Measurements from ENCODE around the gene EYS. TPM values are rescaled to one million over a fixed set of nuclear protein-coding genes. Genes with fewer than 3 reads are reported as not detected.

The EYS gene
- total RNA-seq, 2 experiments from 2014 or later = not detected

DNA sequence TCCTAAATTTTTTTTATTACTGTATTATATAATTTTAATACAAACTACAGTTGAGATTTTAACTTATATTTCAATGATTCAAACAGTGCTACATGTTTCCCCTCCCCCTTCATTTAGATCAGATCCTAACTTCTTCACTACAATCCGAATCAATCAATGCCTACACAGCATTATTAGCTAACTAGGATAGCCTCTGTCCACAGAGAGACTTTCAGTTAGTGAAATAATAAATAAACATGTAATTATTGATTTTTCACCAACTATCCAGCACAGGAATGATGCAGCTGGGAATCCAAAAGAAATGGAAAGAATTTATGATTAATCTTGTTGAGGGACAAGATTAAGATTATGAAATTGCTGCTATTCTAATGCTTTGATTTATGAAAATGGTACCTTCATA lies 1907.7 kb downstream of the EYS start:
- no peaks in the 10 kb centered on the region for H3K36me3 Mint-ChIP-seq (ENCODE audit: low read depth)
- H3K27me3 Mint-ChIP-seq = peaks cover 14% of the 10 kb centered on the region

DNA sequence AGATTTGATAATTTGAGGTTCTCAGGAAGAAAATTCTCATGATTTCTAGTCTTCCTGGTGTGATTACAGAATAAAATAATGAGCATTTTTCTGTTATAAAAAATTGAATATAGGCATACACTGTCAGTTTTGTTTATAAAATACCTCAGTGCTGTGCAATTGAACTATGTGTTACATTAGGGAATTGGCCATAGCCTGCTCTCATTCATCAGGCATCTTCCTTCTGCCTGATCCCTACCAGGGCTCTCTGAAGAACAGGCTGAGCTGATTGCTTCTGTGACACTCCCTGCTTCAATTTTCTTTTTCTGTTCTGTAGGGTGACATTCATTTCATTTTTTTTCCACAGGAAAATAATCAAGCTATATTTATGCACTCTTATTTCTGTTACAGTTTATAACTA lies 1908.6 kb downstream of the EYS start:
- POLR2A ChIA-PET = no interaction called here

More for the DNA sequence above, 1907.7 kb downstream of the EYS start:
- TF ChIP-seq CTCF (IDR thresholded peaks at IDR 0.05) = no peak
- POLR2A ChIA-PET = no interaction called here
- Histone ChIP-seq H3K4me1 (ENCODE audit: insufficient read depth, low read length) (no peaks in the 10 kb centered on the region), H3K36me3 (ENCODE audit: insufficient read depth, low read length) (no peaks in the 10 kb centered on the region), H3K27ac (ENCODE audit: low read depth in 1 of 2, low read length in 2 of 2) (no peak overlapping the region), H3K27me3 (ENCODE audit: control insufficient read depth in 1 of 2, insufficient read depth in 2 of 2, low read length in 2 of 2) (no peaks in the 10 kb centered on the region), H3K4me3 (ENCODE audit: low read length) (no peak overlapping the region), H3K9me3 (ENCODE audit: control insufficient read depth in 1 of 2, insufficient read depth in 1 of 2, low read length in 2 of 2) (no peaks in the 10 kb centered on the region)
- H3K4me1 Mint-ChIP-seq (ENCODE audit: low read depth) = no peaks in the 10 kb centered on the region
- no peak overlapping the region for H3K27ac Mint-ChIP-seq
- H3K9me3 Mint-ChIP-seq = no peaks in the 10 kb centered on the region
- intact Hi-C loops (cut with DNase I, micrococcal nuclease) = no loop called here
- CTCF ChIA-PET = no interaction called here
- H3K4me3 Mint-ChIP-seq = no peak overlapping the region
- no peak for DNase-seq
- no peak for ATAC-seq (ENCODE audit: poor library complexity)

DNA sequence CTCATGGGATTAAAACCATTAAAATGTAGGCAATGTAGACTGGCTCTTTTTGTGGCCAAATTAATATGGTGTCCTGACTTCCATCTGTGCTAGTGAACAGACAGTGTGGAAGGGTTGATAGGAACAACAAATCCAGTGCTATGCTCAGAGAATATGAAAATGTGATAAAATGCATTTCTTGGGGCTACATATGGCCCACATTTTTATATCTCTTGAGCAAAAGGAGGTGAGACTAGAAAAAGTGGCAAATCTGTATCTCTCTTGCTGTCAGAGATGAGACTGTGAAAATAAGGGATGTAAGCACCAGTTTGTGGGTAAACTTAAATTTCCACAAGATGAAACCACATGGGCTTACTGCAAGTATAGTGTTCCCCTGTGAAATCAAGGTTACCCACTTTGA lies 1909.3 kb downstream of the EYS start:
- Mint-ChIP-seq H3K36me3 (ENCODE audit: low read depth) (no peaks in the 10 kb centered on the region), H3K27me3 (peaks cover 18% of the 10 kb centered on the region)
- CTCF ChIA-PET = no interaction called here

More for the DNA sequence above, 1908.6 kb downstream of the EYS start:
- Mint-ChIP-seq H3K4me3 (no peak overlapping the region), H3K4me1 (ENCODE audit: low read depth) (no peaks in the 10 kb centered on the region), H3K9me3 (no peaks in the 10 kb centered on the region), H3K36me3 (ENCODE audit: low read depth) (no peaks in the 10 kb centered on the region), H3K27ac (no peak overlapping the region), H3K27me3 (peaks cover 14% of the 10 kb centered on the region)
- intact Hi-C loops (cut with DNase I, micrococcal nuclease) = no loop called here
- no peak for TF ChIP-seq CTCF (IDR thresholded peaks at IDR 0.05)
- Histone ChIP-seq H3K4me3 (ENCODE audit: low read length) (no peak overlapping the region), H3K4me1 (ENCODE audit: insufficient read depth, low read length) (no peaks in the 10 kb centered on the region), H3K36me3 (ENCODE audit: insufficient read depth, low read length) (no peaks in the 10 kb centered on the region), H3K9me3 (ENCODE audit: control insufficient read depth in 1 of 2, insufficient read depth in 1 of 2, low read length in 2 of 2) (no peaks in the 10 kb centered on the region), H3K27ac (ENCODE audit: low read depth in 1 of 2, low read length in 2 of 2) (no peak overlapping the region), H3K27me3 (ENCODE audit: control insufficient read depth in 1 of 2, insufficient read depth in 2 of 2, low read length in 2 of 2) (no peaks in the 10 kb centered on the region)
- ATAC-seq (ENCODE audit: poor library complexity) = no peak
- CTCF ChIA-PET = no interaction called here
- no peak for DNase-seq

More for the DNA sequence above, 1909.3 kb downstream of the EYS start:
- H3K36me3 ChIP-seq (ENCODE audit: insufficient read depth, low read length) = no peaks in the 10 kb centered on the region
- H3K27ac ChIP-seq (ENCODE audit: low read depth in 1 of 2, low read length in 2 of 2) = no peak overlapping the region
- no peak overlapping the region for H3K4me3 ChIP-seq (ENCODE audit: low read length)
- H3K27ac Mint-ChIP-seq = no peak overlapping the region
- H3K27me3 ChIP-seq (ENCODE audit: control insufficient read depth in 1 of 2, insufficient read depth in 2 of 2, low read length in 2 of 2) = no peaks in the 10 kb centered on the region
- no peaks in the 10 kb centered on the region for H3K9me3 Mint-ChIP-seq
- intact Hi-C loops (cut with DNase I, micrococcal nuclease) = no loop called here
- H3K4me1 Mint-ChIP-seq (ENCODE audit: low read depth) = no peaks in the 10 kb centered on the region
- no peak overlapping the region for H3K4me3 Mint-ChIP-seq
- no peak for TF ChIP-seq CTCF (IDR thresholded peaks at IDR 0.05)
- DNase-seq (no peak), ATAC-seq (ENCODE audit: poor library complexity) (no peak)
- no peaks in the 10 kb centered on the region for H3K9me3 ChIP-seq (ENCODE audit: control insufficient read depth in 1 of 2, insufficient read depth in 1 of 2, low read length in 2 of 2)
- POLR2A ChIA-PET = no interaction called here
- no peaks in the 10 kb centered on the region for H3K4me1 ChIP-seq (ENCODE audit: insufficient read depth, low read length)
